GM23338 (cell line): ENCODE measurements around the gene RAB36. TPM values are rescaled to one million over a fixed set of nuclear protein-coding genes. Genes with fewer than 3 reads are reported as not detected.

Experiments used
- ATAC-seq: fragments of 200-7000 bp; cut with Tn5 transposase; 3 replicates; pipeline ENCODE4 v1.9.1; 2020
- DNase-seq: peaks from one replicate; pipeline ENCODE4 v3.0.0-alpha.2; 2015; ENCODE audit warnings: low spot score
- H2AFZ ChIP-seq: fragments of 200-600 bp; sonication (generic); 2 replicates; pipeline ENCODE4 v1.8.0; 2016; ENCODE audit warnings: antibody characterized with exemption, mild to moderate bottlenecking, moderate library complexity
- H3F3A ChIP-seq: fragments of 200-600 bp; sonication (generic); replicated peaks from 2 replicates; pipeline ENCODE4 v1.8.0; 2017; ENCODE audit warnings: antibody characterized with exemption, mixed run types, low read depth
- H3K27ac ChIP-seq: fragments of 200-600 bp; sonication (generic); 2 replicates; pipeline ENCODE4 v1.6.1; 2016; ENCODE audit warnings: low read depth
- H3K27me3 ChIP-seq: fragments of 200-600 bp; sonication (generic); 2 replicates; pipeline ENCODE4 v1.8.0; 2016; ENCODE audit warnings: mild to moderate bottlenecking, mixed run types, moderate library complexity; ENCODE audit not compliant: insufficient read depth
- H3K36me3 ChIP-seq: fragments of 200-600 bp; sonication (generic); 2 replicates; pipeline ENCODE4 v1.8.0; 2016; ENCODE audit warnings: mild to moderate bottlenecking; ENCODE audit not compliant: insufficient read depth
- H3K4me1 ChIP-seq: fragments of 200-600 bp; sonication (generic); 2 replicates; pipeline ENCODE4 v1.8.0; 2016; ENCODE audit warnings: mild to moderate bottlenecking, moderate library complexity; ENCODE audit not compliant: insufficient read depth
- H3K4me2 ChIP-seq: fragments of 200-600 bp; sonication (generic); 2 replicates; pipeline ENCODE4 v1.7.1; 2017; ENCODE audit warnings: mixed run types
- H3K4me3 ChIP-seq: fragments of 200-600 bp; sonication (generic); 2 replicates; pipeline ENCODE4 v1.6.1; 2016; ENCODE audit warnings: mixed run types
- H3K79me2 ChIP-seq: fragments of 200-600 bp; sonication (generic); replicated peaks from 2 replicates; pipeline ENCODE4 v1.8.0; 2017; ENCODE audit warnings: mild to moderate bottlenecking; ENCODE audit not compliant: insufficient read depth
- H3K9me2 ChIP-seq: fragments of 200-600 bp; sonication (generic); 2 replicates; pipeline ENCODE4 v1.8.0; 2017; ENCODE audit not compliant: insufficient read depth
- H4K20me1 ChIP-seq: fragments of 200-600 bp; sonication (generic); replicated peaks from 2 replicates; pipeline ENCODE4 v1.8.0; 2017; ENCODE audit warnings: mild to moderate bottlenecking; ENCODE audit not compliant: insufficient read depth
- H3K27ac Mint-ChIP-seq: 2 replicates; pipeline ENCODE4 v1.8.0; 2020; ENCODE audit warnings: inconsistent platforms, mild to moderate bottlenecking, moderate library complexity, mixed read lengths
- H3K27me3 Mint-ChIP-seq: 3 replicates; pipeline ENCODE4 v1.8.0; 2022; ENCODE audit warnings: low read depth, mild to moderate bottlenecking, moderate library complexity, mixed read lengths, inconsistent platforms; ENCODE audit not compliant: insufficient read depth, poor library complexity
- H3K36me3 Mint-ChIP-seq: 3 replicates; pipeline ENCODE4 v1.8.0; 2021; ENCODE audit warnings: low read depth, mild to moderate bottlenecking, inconsistent platforms, moderate library complexity, mixed read lengths
- H3K4me1 Mint-ChIP-seq: 3 replicates; pipeline ENCODE4 v1.8.0; 2020; ENCODE audit warnings: mild to moderate bottlenecking, inconsistent platforms, mixed read lengths
- H3K4me3 Mint-ChIP-seq: 3 replicates; pipeline ENCODE4 v1.8.0; 2021; ENCODE audit warnings: moderate library complexity, mild to moderate bottlenecking, inconsistent platforms, mixed read lengths
- H3K9me3 Mint-ChIP-seq: 3 replicates; pipeline ENCODE4 v1.8.0; 2020; ENCODE audit warnings: moderate library complexity, mild to moderate bottlenecking, inconsistent platforms, mixed read lengths
- CREB1 ChIP-seq: fragments of 250-450 bp; sonication (Bioruptor Pico); IDR thresholded peaks from 2 replicates; pipeline ENCODE4 v1.5.0; 2020; ENCODE audit warnings: low read depth, mild to moderate bottlenecking, moderate library complexity
- JUNB ChIP-seq: IDR thresholded peaks from one replicate; pipeline ENCODE4 v1.6.1; 2016; ENCODE audit warnings: antibody characterized with exemption; ENCODE audit not compliant: unreplicated experiment
- NANOG ChIP-seq: IDR thresholded peaks from 2 replicates; pipeline ENCODE4 v1.6.1; 2016; ENCODE audit warnings: antibody characterized with exemption, borderline replicate concordance
- ZNF462 ChIP-seq: fragments of 250-450 bp; sonication (Bioruptor Pico); IDR thresholded peaks from 2 replicates; pipeline ENCODE4 v1.5.0; 2020; ENCODE audit warnings: mild to moderate bottlenecking, moderate library complexity
- polyA plus RNA-seq: library from polyadenylated mRNA; unstranded; fragments of >200 nt; fragmentation: Nextera tagmentation; extraction: Ambion mirVana; gene quantifications from 2 replicates; pipeline ENCODE4 v1.2.1, GENCODE V29; 2016
- total RNA-seq: library from RNA; depleted of rRNA; stranded (reverse); fragments of >200 nt; shearing (Covaris generic); gene quantifications from 2 replicates; pipeline ENCODE4 v1.2.3, GENCODE V29; 2014
- TF ChIP-seq, protein P1 (sequence below): IDR thresholded peaks from one replicate; pipeline ENCODE4 v1.6.1; 2018; ENCODE audit warnings: antibody characterized with exemption; ENCODE audit not compliant: unreplicated experiment

Gene RAB36
- total and polyA plus RNA-seq, 2 experiments from 2014 or later = 0.58 to 1.2 TPM

DNA sequence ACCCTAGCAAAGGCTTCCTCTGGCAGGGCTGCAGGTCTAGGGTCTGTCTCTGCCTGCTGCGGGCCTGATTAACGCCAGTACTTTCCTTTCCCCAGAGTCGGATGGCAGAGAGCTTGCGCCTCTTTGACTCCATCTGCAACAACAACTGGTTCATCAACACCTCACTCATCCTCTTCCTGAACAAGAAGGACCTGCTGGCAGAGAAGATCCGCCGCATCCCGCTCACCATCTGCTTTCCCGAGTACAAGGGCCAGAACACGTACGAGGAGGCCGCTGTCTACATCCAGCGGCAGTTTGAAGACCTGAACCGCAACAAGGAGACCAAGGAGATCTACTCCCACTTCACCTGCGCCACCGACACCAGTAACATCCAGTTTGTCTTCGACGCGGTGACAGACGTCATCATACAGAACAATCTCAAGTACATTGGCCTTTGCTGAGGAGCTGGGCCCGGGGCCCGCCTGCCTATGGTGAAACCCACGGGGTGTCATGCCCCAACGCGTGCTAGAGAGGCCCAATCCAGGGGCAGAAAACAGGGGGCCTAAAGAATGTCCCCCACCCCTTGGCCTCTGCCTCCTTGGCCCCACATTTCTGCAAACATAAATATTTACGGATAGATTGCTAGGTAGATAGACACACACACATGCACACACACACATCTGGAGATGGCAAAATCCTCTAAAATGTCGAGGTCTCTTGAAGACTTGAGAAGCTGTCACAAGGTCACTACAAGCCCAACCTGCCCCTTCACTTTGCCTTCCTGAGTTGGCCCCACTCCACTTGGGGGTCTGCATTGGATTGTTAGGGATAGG, 22.1 kb upstream of the RAB36 start:
- Mint-ChIP-seq H3K4me3 (no peak overlapping the region), H3K36me3 (no peaks in the 10 kb centered on the region), H3K27ac (no peak overlapping the region), H3K9me3 (no peaks in the 10 kb centered on the region), H3K27me3 (peaks cover 16% of the 10 kb centered on the region), H3K4me1 (peaks cover under 1% of the 10 kb centered on the region; the same call in 2 of the 3 replicates)
- Histone ChIP-seq H3K4me3 (no peak overlapping the region), H4K20me1 (no peaks in the 10 kb centered on the region), H3K79me2 (no peaks in the 10 kb centered on the region), H3F3A (no peaks in the 10 kb centered on the region), H3K4me1 (no peaks in the 10 kb centered on the region), H2AFZ (no peak overlapping the region), H3K36me3 (no peaks in the 10 kb centered on the region), H3K27me3 (no peaks in the 10 kb centered on the region), H3K27ac (no peak overlapping the region), H3K9me2 (no peaks in the 10 kb centered on the region), H3K4me2 (no peak overlapping the region)
- DNase-seq (no peak), ATAC-seq (no peak)
- TF ChIP-seq JUNB (no peak), NANOG (no peak), CREB1 (CRISPR knock-in tag) (no peak), ZNF462 (CRISPR knock-in tag) (no peak)
- TF ChIP-seq, protein P1, sequence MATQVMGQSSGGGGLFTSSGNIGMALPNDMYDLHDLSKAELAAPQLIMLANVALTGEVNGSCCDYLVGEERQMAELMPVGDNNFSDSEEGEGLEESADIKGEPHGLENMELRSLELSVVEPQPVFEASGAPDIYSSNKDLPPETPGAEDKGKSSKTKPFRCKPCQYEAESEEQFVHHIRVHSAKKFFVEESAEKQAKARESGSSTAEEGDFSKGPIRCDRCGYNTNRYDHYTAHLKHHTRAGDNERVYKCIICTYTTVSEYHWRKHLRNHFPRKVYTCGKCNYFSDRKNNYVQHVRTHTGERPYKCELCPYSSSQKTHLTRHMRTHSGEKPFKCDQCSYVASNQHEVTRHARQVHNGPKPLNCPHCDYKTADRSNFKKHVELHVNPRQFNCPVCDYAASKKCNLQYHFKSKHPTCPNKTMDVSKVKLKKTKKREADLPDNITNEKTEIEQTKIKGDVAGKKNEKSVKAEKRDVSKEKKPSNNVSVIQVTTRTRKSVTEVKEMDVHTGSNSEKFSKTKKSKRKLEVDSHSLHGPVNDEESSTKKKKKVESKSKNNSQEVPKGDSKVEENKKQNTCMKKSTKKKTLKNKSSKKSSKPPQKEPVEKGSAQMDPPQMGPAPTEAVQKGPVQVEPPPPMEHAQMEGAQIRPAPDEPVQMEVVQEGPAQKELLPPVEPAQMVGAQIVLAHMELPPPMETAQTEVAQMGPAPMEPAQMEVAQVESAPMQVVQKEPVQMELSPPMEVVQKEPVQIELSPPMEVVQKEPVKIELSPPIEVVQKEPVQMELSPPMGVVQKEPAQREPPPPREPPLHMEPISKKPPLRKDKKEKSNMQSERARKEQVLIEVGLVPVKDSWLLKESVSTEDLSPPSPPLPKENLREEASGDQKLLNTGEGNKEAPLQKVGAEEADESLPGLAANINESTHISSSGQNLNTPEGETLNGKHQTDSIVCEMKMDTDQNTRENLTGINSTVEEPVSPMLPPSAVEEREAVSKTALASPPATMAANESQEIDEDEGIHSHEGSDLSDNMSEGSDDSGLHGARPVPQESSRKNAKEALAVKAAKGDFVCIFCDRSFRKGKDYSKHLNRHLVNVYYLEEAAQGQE = no peak
